ENCODE data around the gene RSRC2. TPM values are rescaled to one million over a fixed set of nuclear protein-coding genes. Genes with fewer than 3 reads are reported as not detected.

RSRC2 gene
- total RNA-seq, 1 experiment from 2014 or later = 68.7 TPM

DNA sequence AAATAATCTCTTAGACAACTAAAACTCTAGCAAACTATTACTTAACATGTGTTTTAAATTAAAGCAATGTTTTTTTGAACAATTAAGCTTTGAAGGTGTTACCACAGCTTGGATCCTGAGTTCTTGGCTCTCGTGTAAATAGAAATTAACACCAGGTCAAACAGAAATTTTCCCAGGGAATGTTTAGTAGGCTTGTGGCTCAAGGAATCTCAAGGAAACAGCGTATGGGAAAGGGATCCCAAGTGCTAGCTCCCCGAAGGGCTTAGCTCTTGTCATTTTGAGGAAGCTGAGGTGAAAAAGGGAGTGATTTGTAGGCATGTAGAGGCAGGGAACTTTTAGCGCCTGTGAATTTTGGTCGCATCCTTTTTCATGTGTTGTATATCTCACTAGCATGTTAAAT lies 11.8 kb upstream of the RSRC2 start (continued):
- TF ChIP-seq, protein P1, sequence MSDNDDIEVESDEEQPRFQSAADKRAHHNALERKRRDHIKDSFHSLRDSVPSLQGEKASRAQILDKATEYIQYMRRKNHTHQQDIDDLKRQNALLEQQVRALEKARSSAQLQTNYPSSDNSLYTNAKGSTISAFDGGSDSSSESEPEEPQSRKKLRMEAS (IDR thresholded peaks at IDR 0.05) = no peak
- TF ChIP-seq EZH2phosphoT487 (IDR thresholded peaks at IDR 0.05; ENCODE audit: borderline replicate concordance) (no peak), POLR2AphosphoS5 (IDR thresholded peaks at IDR 0.05; ENCODE audit: low read depth, low read length) (no peak), ZNF274 (IDR thresholded peaks at IDR 0.05; ENCODE audit: low read depth, low read length) (no peak)
- TF ChIP-seq, protein P2, sequence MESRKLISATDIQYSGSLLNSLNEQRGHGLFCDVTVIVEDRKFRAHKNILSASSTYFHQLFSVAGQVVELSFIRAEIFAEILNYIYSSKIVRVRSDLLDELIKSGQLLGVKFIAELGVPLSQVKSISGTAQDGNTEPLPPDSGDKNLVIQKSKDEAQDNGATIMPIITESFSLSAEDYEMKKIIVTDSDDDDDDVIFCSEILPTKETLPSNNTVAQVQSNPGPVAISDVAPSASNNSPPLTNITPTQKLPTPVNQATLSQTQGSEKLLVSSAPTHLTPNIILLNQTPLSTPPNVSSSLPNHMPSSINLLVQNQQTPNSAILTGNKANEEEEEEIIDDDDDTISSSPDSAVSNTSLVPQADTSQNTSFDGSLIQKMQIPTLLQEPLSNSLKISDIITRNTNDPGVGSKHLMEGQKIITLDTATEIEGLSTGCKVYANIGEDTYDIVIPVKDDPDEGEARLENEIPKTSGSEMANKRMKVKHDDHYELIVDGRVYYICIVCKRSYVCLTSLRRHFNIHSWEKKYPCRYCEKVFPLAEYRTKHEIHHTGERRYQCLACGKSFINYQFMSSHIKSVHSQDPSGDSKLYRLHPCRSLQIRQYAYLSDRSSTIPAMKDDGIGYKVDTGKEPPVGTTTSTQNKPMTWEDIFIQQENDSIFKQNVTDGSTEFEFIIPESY (IDR thresholded peaks at IDR 0.05; ENCODE audit: extremely low read depth, insufficient replicate concordance, low read length) = no peak

DNA sequence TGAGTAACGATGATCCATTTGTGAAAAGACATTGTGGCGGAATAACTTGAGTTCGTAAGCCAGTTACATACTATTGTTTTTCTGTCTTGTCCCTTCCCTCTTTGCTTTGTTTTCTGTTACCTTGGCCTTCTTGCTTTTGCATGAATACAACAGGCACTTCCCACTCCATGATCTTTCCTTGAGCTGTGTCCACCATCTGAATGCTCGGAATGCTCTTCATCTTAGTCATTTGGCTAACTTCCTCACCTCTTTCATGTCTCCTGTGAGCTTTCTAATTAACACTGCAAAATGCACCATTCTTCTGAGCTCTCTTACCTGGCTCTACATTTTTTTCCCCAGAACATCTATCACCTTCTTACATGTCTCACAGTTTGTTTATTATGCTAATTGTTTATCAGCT lies 10.3 kb upstream of the RSRC2 start:
- RAD21 ChIA-PET (ENCODE audit: low non-redundant PET in 1 of 2, low total read pairs in 2 of 2, uncharacterized antibody in 2 of 2, unreplicated experiment in 2 of 2) = no interaction called here

More for the DNA sequence above, 10.3 kb upstream of the RSRC2 start:
- POLR2A ChIA-PET = no interaction called here
- Histone ChIP-seq H3K9ac (ENCODE audit: low read length) (no peak overlapping the region), H3K36me3 (ENCODE audit: control insufficient read depth in 1 of 2, insufficient read depth in 2 of 2, low read length in 2 of 2) (peaks cover 7 to 17% of the 10 kb centered on the region in 2 experiments; a peak in 2 of 4 replicates), H3K9me3 (ENCODE audit: control insufficient read depth in 1 of 2, insufficient read depth in 1 of 2, low read depth in 1 of 2, low read length in 2 of 2) (no peaks in the 10 kb centered on the region), H3K9me2 (ENCODE audit: insufficient read depth) (no peaks in the 10 kb centered on the region), H3K4me2 (ENCODE audit: low read length) (no peak overlapping the region), H3K27ac (ENCODE audit: low read depth, low read length) (no peak overlapping the region), H4K20me1 (ENCODE audit: insufficient read depth) (no peaks in the 10 kb centered on the region), H3K79me2 (ENCODE audit: insufficient read depth, low read length) (peaks cover 28% of the 10 kb centered on the region), H3K27me3 (ENCODE audit: insufficient read depth, low read length) (no peaks in the 10 kb centered on the region), H3K4me3 (replicated peaks in 1 of 2; ENCODE audit: low read depth in 1 of 2, low read length in 2 of 2) (no peak overlapping the region), H3K4me1 (ENCODE audit: control insufficient read depth in 1 of 2, insufficient read depth in 2 of 2, low read length in 2 of 2) (peaks cover 0 to 6% of the 10 kb centered on the region in 2 experiments; a peak in 1 of 4 replicates), H2AFZ (ENCODE audit: low read depth, low read length, poor library complexity, severe bottlenecking) (no peak overlapping the region)
- DNase-seq (ENCODE audit: low read depth, low spot score) (no peak), ATAC-seq (no peak)
- TF ChIP-seq POLR2A (IDR thresholded peaks at IDR 0.05; ENCODE audit: borderline replicate concordance, extremely low read depth, insufficient read depth, insufficient read length) (no peak), SIN3A (IDR thresholded peaks at IDR 0.05; ENCODE audit: low read depth) (no peak), TCF7L2 (IDR thresholded peaks at IDR 0.05; ENCODE audit: borderline replicate concordance, extremely low read depth, insufficient read depth, insufficient read length) (no peak)
- intact Hi-C loops (cut with micrococcal nuclease) = no loop called here
- CTCF ChIA-PET = no interaction called here
- no TSS peak for BruUV-seq (replicated peaks)
